ENCODE results near the gene STK32B. TPM values are rescaled to one million over a fixed set of nuclear protein-coding genes. Genes with fewer than 3 reads are reported as not detected.
"Not testable (repeated sequence)": the region's sequence is repeated elsewhere in the genome, so short reads cannot be mapped to it uniquely, and the experiment has no call there.

The STK32B gene
- total RNA-seq, 1 experiment from 2014 or later: not detected

- DNase-seq (ENCODE audit: low spot score): no peak
Measured at GRCh38 chr4:5160668-5161067, 109.4 kb downstream of the STK32B start.

- no peak for DNase-seq (ENCODE audit: low spot score)
Measured at GRCh38 chr4:5162909-5163508, 111.7 kb downstream of the STK32B start.

GRCh38 chr4:5164221-5164912, 113.1 kb downstream of the STK32B start:
- DNase-seq (ENCODE audit: low spot score): no peak

GRCh38 chr4:5165420-5166369, 114.4 kb downstream of the STK32B start:
- DNase-seq (ENCODE audit: low spot score): no peak

- no peak for DNase-seq (ENCODE audit: low spot score)
Measured at GRCh38 chr4:5166377-5166776, 115.1 kb downstream of the STK32B start.

- DNase-seq (ENCODE audit: low spot score): no peak
Measured at GRCh38 chr4:5168891-5169290, 117.6 kb downstream of the STK32B start.

GRCh38 chr4:5175836-5176235, 124.6 kb downstream of the STK32B start:
- not testable (repeated sequence) for DNase-seq (ENCODE audit: low spot score)

GRCh38 chr4:5184606-5185005, 133.3 kb downstream of the STK32B start:
- no peak for DNase-seq (ENCODE audit: low spot score)

GRCh38 chr4:5185551-5185950, 134.3 kb downstream of the STK32B start:
- DNase-seq (ENCODE audit: low spot score): no peak

- DNase-seq (ENCODE audit: low spot score): no peak
Measured at GRCh38 chr4:5186271-5187064, 135.2 kb downstream of the STK32B start.

GRCh38 chr4:5188130-5188529, 136.8 kb downstream of the STK32B start:
- no peak for DNase-seq (ENCODE audit: low spot score)

- no peak for DNase-seq (ENCODE audit: low spot score)
Measured at GRCh38 chr4:5191831-5192230, 140.6 kb downstream of the STK32B start.

GRCh38 chr4:5192271-5192670, 141.0 kb downstream of the STK32B start:
- no peak for DNase-seq (ENCODE audit: low spot score)

GRCh38 chr4:5192678-5193077, 141.4 kb downstream of the STK32B start:
- DNase-seq (ENCODE audit: low spot score): no peak

GRCh38 chr4:5198656-5199541, 147.6 kb downstream of the STK32B start:
- no peak for DNase-seq (ENCODE audit: low spot score)

- no peak for DNase-seq (ENCODE audit: low spot score)
Measured at GRCh38 chr4:5199912-5200311, 148.6 kb downstream of the STK32B start.

GRCh38 chr4:5200513-5200912, 149.2 kb downstream of the STK32B start:
- DNase-seq (ENCODE audit: low spot score): no peak

- DNase-seq (ENCODE audit: low spot score): no peak
Measured at GRCh38 chr4:5203309-5203992, 152.2 kb downstream of the STK32B start.

- no peak for DNase-seq (ENCODE audit: low spot score)
Measured at GRCh38 chr4:5203993-5204310, 152.7 kb downstream of the STK32B start.

GRCh38 chr4:5204781-5205180, 153.5 kb downstream of the STK32B start:
- no peak for DNase-seq (ENCODE audit: low spot score)
